Breast epithelium (tissue), 3 donors: ENCODE data around the gene CLK1.

Experiments
- CTCF ChIP-seq, 3 donors: fragments of 450-650 bp; IDR thresholded peaks; one replicate each; pipeline ENCODE4 v1.5.1; 2016 to 2017; ENCODE audit warnings: antibody characterized with exemption in 3 of 3, mild to moderate bottlenecking in 3 of 3, moderate library complexity in 3 of 3
- POLR2AphosphoS5 ChIP-seq, 3 donors: sonication (generic); formaldehyde crosslinking; IDR thresholded peaks; one replicate each; pipeline ENCODE4 v1.6.1; 2017; ENCODE audit warnings: antibody characterized with exemption in 3 of 3

- TF ChIP-seq POLR2AphosphoS5 (IDR thresholded peaks at IDR 0.05) = no peak
- peak in 2 of 3 donors; percentile 40 for TF ChIP-seq CTCF (IDR thresholded peaks at IDR 0.05)
These were observed 41.3 kb upstream of the CLK1 start for GRCh38 chr2:200905618-200906296.
